Kidney epithelial cell (primary cell): ENCODE measurements around the gene FAM98B. TPM values are rescaled to one million over a fixed set of nuclear protein-coding genes. Genes with fewer than 3 reads are reported as not detected.

Source experiments
- DNase-seq: peaks from one replicate; pipeline ENCODE4 v3.0.0-alpha.2; 2010; ENCODE audit warnings: low read depth
- H3K27me3 ChIP-seq: 2 replicates; pipeline ENCODE4 v1.6.0; 2011; ENCODE audit warnings: low read length; ENCODE audit not compliant: control insufficient read depth, insufficient read depth
- H3K36me3 ChIP-seq: 2 replicates; pipeline ENCODE4 v1.5.1; 2011; ENCODE audit warnings: low read length; ENCODE audit not compliant: control insufficient read depth, insufficient read depth
- H3K4me3 ChIP-seq: 2 replicates; pipeline ENCODE4 v1.5.1; 2011; ENCODE audit warnings: low read depth, mild to moderate bottlenecking, control low read depth, low read length
- total RNA-seq: library from RNA; depleted of rRNA; stranded (reverse); fragments of >200 nt; gene quantifications from 2 replicates; pipeline ENCODE4 v1.2.3, GENCODE V29; 2015
- TF ChIP-seq, protein P1 (sequence below): IDR thresholded peaks from 2 replicates; pipeline ENCODE4 v1.5.1; 2011; ENCODE audit warnings: mild to moderate bottlenecking, moderate library complexity, low read length, control low read depth, inconsistent platforms; ENCODE audit not compliant: insufficient read depth, poor library complexity, severe bottlenecking

FAM98B gene
- total RNA-seq, 1 donor from 2014 or later = 9.1 TPM

DNA sequence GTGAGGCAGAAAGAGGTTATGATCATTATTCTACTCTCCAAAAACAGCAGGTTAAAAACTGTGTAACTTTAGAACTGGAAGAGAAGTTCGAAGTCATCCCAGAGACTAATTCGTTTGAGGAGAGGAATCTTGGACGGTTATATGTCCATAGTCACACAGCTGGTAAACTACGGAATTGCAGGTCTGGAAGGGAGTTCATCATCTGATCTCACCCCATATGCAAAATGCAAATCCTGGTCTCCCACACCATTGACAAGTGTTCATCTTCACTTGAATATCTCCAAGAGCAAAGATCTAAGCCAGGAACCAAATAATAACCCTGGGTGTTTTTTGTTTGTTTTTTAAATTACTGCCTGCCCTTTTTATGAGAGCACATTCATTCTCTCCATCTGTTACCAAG is 53.1 kb downstream of the FAM98B start:
- Histone ChIP-seq H3K36me3 (peaks cover 2% of the 10 kb centered on the region), H3K4me3 (no peak overlapping the region), H3K27me3 (no peaks in the 10 kb centered on the region)
- DNase-seq = no peak
- TF ChIP-seq, protein P1, sequence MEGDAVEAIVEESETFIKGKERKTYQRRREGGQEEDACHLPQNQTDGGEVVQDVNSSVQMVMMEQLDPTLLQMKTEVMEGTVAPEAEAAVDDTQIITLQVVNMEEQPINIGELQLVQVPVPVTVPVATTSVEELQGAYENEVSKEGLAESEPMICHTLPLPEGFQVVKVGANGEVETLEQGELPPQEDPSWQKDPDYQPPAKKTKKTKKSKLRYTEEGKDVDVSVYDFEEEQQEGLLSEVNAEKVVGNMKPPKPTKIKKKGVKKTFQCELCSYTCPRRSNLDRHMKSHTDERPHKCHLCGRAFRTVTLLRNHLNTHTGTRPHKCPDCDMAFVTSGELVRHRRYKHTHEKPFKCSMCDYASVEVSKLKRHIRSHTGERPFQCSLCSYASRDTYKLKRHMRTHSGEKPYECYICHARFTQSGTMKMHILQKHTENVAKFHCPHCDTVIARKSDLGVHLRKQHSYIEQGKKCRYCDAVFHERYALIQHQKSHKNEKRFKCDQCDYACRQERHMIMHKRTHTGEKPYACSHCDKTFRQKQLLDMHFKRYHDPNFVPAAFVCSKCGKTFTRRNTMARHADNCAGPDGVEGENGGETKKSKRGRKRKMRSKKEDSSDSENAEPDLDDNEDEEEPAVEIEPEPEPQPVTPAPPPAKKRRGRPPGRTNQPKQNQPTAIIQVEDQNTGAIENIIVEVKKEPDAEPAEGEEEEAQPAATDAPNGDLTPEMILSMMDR = no peak

DNA sequence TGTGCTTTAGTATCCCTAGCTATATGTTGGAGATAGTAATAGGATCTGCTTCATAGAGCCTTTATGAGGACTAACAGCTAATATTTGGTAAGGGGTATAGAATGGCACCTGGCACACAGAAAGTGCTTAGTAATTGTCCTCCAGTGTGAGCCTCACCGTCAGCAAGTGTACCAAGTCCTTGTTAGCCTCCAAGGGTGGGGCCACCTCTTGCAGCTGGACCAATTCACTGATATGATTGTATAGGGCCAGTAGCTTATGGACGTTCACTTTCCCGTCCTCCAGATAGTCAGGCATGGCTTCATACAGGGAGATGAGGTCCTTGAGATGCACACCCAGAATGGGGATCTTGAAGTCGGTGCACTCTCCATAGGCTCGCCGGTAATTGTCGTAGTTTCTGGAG is 53.6 kb downstream of the FAM98B start:
- DNase-seq = no peak
- Histone ChIP-seq H3K27me3 (no peaks in the 10 kb centered on the region), H3K4me3 (no peak overlapping the region), H3K36me3 (peaks cover 2% of the 10 kb centered on the region)
- TF ChIP-seq, protein P1 = no peak

DNA sequence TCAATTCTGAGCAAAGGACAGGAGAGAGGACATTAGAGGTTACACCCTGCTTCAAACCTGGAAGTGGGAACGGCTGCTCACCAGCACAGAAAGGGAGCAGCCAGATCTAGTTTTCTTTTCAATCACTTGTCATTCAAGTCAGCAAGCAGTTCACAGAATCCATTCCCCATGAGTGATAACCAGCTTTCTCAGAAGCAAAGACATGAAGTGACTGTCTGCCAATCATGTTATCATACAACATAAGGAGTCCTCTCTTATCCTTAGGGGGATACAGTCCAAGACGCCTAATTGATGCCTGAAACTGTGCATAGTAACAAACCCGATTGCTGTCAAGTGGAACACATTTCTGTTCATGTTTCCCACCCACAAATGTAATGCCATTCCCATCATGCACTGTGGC is 54.7 kb downstream of the FAM98B start:
- H3K36me3 ChIP-seq = peaks cover 2% of the 10 kb centered on the region
- DNase-seq = no peak

DNA sequence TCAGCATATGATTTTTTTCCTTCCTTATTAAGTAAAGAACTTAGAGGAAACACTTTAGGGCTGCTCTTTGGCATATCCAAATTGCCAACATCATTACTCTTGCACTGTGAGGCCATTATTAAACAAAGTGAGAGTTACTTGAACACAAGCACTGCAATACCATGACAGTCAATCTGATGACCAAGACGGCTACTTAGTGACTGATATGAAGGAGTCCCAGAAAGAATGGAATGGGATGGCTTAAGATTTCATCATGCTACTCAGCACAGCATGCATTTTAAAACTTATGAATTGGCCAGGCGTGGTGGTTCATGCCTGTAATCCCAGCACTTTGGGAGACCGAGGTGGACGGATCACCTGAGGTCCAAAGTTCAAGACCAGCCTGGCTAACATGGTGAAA is 55.2 kb downstream of the FAM98B start:
- Histone ChIP-seq H3K36me3 (peaks cover 2% of the 10 kb centered on the region), H3K4me3 (no peak overlapping the region), H3K27me3 (no peaks in the 10 kb centered on the region)
- DNase-seq = no peak
- TF ChIP-seq, protein P1 = no peak

More for the DNA sequence above, 54.7 kb downstream of the FAM98B start:
- Histone ChIP-seq H3K4me3 (no peak overlapping the region), H3K27me3 (no peaks in the 10 kb centered on the region)
- TF ChIP-seq, protein P1 = no peak

DNA sequence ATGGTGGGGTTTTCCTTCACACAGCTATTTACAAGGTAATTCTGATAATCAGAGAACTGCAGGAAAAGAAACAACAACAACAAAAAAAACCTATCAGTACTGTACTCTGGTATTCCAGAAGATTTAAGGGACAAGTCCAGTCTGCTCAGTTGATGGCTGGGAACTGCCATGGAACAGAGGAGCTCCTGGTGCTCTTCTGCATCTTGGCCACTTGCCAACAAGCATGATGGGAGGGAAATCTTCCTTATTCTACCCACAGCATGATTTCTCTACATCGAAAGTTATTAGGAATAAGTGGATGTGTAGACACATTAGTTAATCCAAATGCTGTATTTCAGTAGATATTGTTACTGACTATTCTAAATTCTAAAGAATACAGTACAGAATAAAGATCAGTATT is 59.0 kb downstream of the FAM98B start:
- DNase-seq = no peak
- Histone ChIP-seq H3K27me3 (no peaks in the 10 kb centered on the region), H3K4me3 (no peak overlapping the region), H3K36me3 (no peaks in the 10 kb centered on the region)
- TF ChIP-seq, protein P1 = no peak

DNA sequence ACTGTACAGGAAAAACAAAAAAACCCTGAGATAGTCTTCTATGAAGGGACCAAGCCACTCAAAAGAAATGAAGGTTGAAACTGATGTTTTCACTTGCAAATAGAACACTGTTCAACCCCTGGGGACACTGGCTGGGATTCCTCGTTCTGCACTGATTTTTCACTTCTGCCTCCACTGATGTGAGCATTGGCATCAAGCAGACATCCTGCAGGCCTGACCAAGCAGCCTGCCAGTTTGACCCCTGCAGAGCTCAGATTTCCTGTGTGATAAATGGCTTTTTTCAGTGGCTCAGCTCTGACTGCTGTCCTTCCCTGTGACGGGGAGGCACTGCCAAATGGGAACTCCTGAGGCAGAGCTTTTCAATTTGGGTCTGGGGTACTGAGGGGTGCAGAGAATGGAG is 60.7 kb downstream of the FAM98B start:
- Histone ChIP-seq H3K27me3 (no peaks in the 10 kb centered on the region), H3K36me3 (no peaks in the 10 kb centered on the region), H3K4me3 (no peak overlapping the region)
- DNase-seq = no peak
- TF ChIP-seq, protein P1 = no peak
